K562 treated with DMSO at 1 percent for 12 hours (cell line): ENCODE results near the gene SLC7A7. TPM values are rescaled to one million over a fixed set of nuclear protein-coding genes. Genes with fewer than 3 reads are reported as not detected.

Experiments used
- total RNA-seq: library from RNA; unstranded; fragments of 300-600 nt; gene quantifications from 2 replicates; pipeline ENCODE4 v1.2.3, GENCODE V29; 2022; ENCODE audit not compliant: insufficient read depth

Gene SLC7A7
- 0.51 TPM in 1 of 2 replicates, not detected in the other for total RNA-seq

GRCh38 chr14:22814941-22815713, at the start of gene SLC7A7:
Gene SLC7A7 (minus strand): TSS chr14:22815435. CDS start chr14:22813398, 2,037 bp downstream.

DNA sequence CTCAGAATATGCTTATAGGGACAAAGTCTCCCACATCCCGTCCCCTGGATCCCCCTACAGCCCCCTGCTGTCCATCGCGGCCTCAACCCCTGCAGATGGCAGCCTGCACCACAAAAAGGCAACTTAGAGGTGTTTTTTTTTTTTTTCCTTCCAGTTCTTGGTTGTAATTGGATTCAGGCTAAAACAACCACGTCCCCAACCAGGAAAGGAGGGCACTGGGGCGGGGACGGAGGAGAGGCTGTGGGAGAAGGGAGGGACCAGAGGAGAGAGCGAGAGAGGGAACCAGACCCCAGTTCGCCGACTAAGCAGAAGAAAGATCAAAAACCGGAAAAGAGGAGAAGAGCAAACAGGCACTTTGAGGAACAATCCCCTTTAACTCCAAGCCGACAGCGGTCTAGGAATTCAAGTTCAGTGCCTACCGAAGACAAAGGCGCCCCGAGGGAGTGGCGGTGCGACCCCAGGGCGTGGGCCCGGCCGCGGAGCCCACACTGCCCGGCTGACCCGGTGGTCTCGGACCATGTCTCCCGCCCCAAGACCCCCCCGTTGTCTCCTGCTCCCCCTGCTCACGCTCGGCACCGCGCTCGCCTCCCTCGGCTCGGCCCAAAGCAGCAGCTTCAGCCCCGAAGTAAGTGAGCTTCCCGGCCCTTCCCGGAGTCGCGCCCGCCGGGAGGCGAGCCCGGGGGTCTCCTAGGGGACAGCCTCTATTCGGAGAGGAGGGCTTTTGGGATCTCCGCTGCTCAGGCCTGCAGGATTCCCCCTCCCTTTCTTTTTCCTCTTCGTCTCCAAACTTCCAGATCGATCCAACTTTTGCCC, 21.3 kb upstream of the SLC7A7 start, which contains the start of gene MMP14:
Gene MMP14, plus strand, starts transcription at position 285 of the 813 bp plus-strand sequence. Its CDS starts 233 bp downstream, at position 518.

DNA sequence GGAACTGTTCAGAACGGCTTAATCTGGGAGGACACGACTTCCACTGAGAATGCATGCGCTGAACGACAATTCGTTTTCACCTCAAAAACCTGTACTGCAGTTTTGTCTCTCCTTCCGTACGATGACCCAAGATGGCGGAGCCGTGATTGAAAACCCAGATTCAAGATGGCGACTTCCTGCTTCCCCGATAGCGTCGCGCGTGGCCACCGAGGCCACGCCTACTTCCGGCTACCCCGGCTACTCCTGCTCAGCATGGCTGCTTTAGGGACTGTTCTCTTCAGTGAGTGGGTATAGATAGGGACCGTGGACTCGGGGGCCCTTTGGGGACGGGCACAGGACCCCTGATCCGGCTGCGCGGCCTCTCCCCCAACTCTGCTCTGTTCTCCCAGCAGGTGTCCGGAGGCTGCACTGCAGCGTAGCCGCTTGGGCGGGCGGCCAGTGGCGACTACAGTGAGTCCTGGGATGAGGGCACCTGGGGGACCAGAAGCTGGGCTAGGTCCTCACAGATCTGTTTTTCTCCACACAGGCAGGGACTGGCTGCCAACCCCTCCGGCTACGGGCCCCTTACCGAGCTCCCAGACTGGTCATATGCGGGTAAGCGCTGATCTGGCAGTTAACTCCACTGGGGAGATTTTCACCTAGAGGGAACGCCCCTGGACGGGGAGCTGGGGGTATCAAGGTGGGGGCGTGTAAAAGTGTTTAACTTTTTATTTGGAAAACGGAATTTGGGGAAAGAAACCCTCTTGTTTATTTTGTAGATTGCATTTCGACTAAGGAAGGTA, 14.6 kb upstream of the SLC7A7 start, which contains the start of gene MRPL52:
Gene MRPL52, plus strand, starts transcription at position 227 of the 782 bp plus-strand sequence. Its CDS starts 26 bp downstream, at position 253.

DNA sequence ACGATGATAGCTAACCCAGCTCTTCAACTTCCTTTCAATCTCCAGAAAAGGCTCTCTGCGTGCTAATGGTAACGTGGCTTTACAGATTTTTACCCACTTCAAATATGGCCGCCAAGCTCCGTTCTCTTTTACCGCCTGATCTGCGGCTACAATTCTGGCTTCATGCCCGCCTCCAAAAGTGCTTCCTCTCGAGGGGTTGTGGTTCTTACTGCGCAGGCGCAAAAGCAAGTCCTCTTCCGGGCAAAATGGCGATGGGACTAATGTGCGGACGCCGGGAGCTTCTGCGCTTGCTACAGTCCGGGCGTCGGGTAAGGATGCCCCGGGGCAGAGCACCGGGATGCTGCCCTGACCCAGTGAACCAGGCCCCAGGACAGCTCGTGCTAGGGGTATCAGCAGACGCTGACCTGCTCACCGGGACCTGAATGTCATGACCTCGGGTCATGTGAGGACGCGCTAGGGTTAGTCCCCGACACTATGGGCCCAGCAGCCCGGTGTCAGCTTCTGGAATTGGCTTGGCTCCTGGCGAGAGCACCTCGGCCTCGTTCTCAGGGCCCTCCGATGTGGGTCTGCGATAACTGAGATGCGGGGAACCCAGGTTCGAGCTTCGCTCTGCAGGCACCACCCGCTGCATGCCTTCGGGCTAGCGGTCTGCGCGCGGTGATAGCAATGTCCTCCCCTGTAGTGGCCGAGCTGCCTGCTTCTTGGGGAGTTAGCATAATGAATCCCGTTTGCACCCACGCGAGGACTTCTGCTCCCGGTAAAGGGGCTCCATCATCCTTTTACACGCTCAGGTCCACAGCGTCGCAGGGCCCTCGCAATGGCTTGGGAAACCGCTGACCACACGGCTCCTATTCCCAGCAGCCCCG, 48.5 kb downstream of the SLC7A7 start, which contains the start of gene OXA1L:
Gene OXA1L, plus strand, starts transcription at position 232 of the 866 bp plus-strand sequence. Its CDS starts 14 bp downstream, at position 246.

Other genes with a start within 250 kb of the SLC7A7 start
- gene DAD1, start 226.2 kb downstream of the SLC7A7 start, total RNA-seq = 264 and 272 TPM in 2 replicates
- 19.0 and 33.7 TPM in 2 replicates for gene ABHD4, start 217.1 kb downstream of the SLC7A7 start, total RNA-seq
- gene OR6J1, start 171.1 kb downstream of the SLC7A7 start, total RNA-seq = not detected in 2 replicates
- 90.5 and 145 TPM in 2 replicates for gene OXA1L, start 48.7 kb downstream of the SLC7A7 start, total RNA-seq
- 92.9 and 111 TPM in 2 replicates for gene MRPL52, start 14.5 kb upstream of the SLC7A7 start, total RNA-seq
- gene MMP14, start 21.1 kb upstream of the SLC7A7 start, total RNA-seq = 5.2 and 5.9 TPM in 2 replicates
- gene LRP10, start 56.3 kb upstream of the SLC7A7 start, total RNA-seq = 35.5 and 67.9 TPM in 2 replicates
- gene REM2, start 67.8 kb upstream of the SLC7A7 start, total RNA-seq = 1.4 and 2.4 TPM in 2 replicates
- gene RBM23, start 103.7 kb upstream of the SLC7A7 start, total RNA-seq = 33.5 and 55.8 TPM in 2 replicates
- gene PRMT5, start 113.9 kb upstream of the SLC7A7 start, total RNA-seq = 90.7 and 101 TPM in 2 replicates
- 103 and 107 TPM in 2 replicates for gene HAUS4, start 141.7 kb upstream of the SLC7A7 start, total RNA-seq
- gene AJUBA, start 167.1 kb upstream of the SLC7A7 start, total RNA-seq = 11.3 and 16.2 TPM in 2 replicates
- gene C14orf93, start 194.7 kb upstream of the SLC7A7 start, total RNA-seq = 17.4 and 17.6 TPM in 2 replicates
- 115 and 148 TPM in 2 replicates for gene PSMB5, start 219.5 kb upstream of the SLC7A7 start, total RNA-seq
- not detected in 2 replicates for gene PSMB11, start 226.8 kb upstream of the SLC7A7 start, total RNA-seq
- gene CDH24, start 242.1 kb upstream of the SLC7A7 start, total RNA-seq = 10.6 and 17.6 TPM in 2 replicates